HepG2 (cell line): ENCODE data around the gene TWF1. TPM values are rescaled to one million over a fixed set of nuclear protein-coding genes. Genes with fewer than 3 reads are reported as not detected.

Experiments
- ATAC-seq: fragments of 200-7000 bp; cut with Tn5 transposase; 3 replicates; pipeline ENCODE4 v1.9.1; 2020; ENCODE audit warnings: mild to moderate bottlenecking, moderate library complexity
- BruUV-seq: library from RNA; stranded (reverse); fragments of 400-500 nt; replicated peaks from 2 replicates; lab custom pipeline; 2021; lab: Mats Ljungman, UMichigan
- CTCF ChIA-PET: fragments of 300-600 bp; formaldehyde crosslinking; extraction: SDS; loops from one replicate; lab custom pipeline; 2021; ENCODE audit warnings: low total read pairs, inconsistent platforms, low intra/inter-chr PET ratio; lab: Yijun Ruan, JAX
- POLR2A ChIA-PET: fragments of 350-600 bp; sonication (Branson Sonifier 250); formaldehyde crosslinking; loops from one replicate; lab custom pipeline; 2020; ENCODE audit warnings: antibody characterized with exemption, inconsistent platforms; lab: Yijun Ruan, JAX
- DNase-seq: peaks from one replicate; pipeline ENCODE4 v3.0.0-alpha.2; 2015; ENCODE audit warnings: low spot score
- FAIRE-seq: peaks from 3 replicates; lab custom pipeline; 2011; peaks lifted over from hg19 to GRCh38; lab: Jason Lieb, UNC
- H2AFZ ChIP-seq: one replicate; pipeline ENCODE4 v1.6.1; 2011; ENCODE audit warnings: low read length, inconsistent platforms
- H3K27ac ChIP-seq: fragments of 300-600 bp; 3 replicates; pipeline ENCODE4 v1.8.0; 2011; ENCODE audit warnings: mixed run types, mild to moderate bottlenecking, mixed read lengths, low read length, inconsistent platforms; ENCODE audit not compliant: insufficient read depth; ENCODE audit errors: extremely low read length
- H3K27me3 ChIP-seq, 2 experiments: fragments of 200-600 bp in 1 of 2; 2 replicates in 1 of 2; 3 replicates in 1 of 2; pipeline versions ENCODE4 v1.6.0 to v1.8.0; 2011; ENCODE audit warnings: low read length in 2 of 2, mild to moderate bottlenecking in 2 of 2, moderate library complexity in 2 of 2, inconsistent platforms in 1 of 2; ENCODE audit not compliant: insufficient read depth in 2 of 2, control insufficient read depth in 1 of 2
- H3K36me3 ChIP-seq, 2 experiments: fragments of 200-600 bp in 1 of 2; replicated peaks in 1 of 2; 2 replicates in 1 of 2; 3 replicates in 1 of 2; pipeline versions ENCODE4 v1.5.1 to v1.8.0; 2011; ENCODE audit warnings: low read length in 2 of 2, inconsistent platforms in 1 of 2; ENCODE audit not compliant: insufficient read depth in 2 of 2, control insufficient read depth in 1 of 2
- H3K4me1 ChIP-seq: 2 replicates; pipeline ENCODE4 v1.5.1; 2012; ENCODE audit warnings: low read length, inconsistent platforms; ENCODE audit not compliant: insufficient read depth
- H3K4me2 ChIP-seq: 2 replicates; pipeline ENCODE4 v1.6.0; 2011; ENCODE audit warnings: low read depth, low read length, inconsistent platforms
- H3K4me3 ChIP-seq, 3 experiments: fragments of 200-600 bp in 1 of 3; sonication (generic), shearing (Covaris generic) in 1 of 3; replicated peaks in 1 of 3; 2 replicates each; pipeline ENCODE4 v1.5.1; 2011 to 2016; ENCODE audit warnings: low read length in 3 of 3, inconsistent platforms in 2 of 3, low read depth in 2 of 3, mild to moderate bottlenecking in 2 of 3, control low read depth in 1 of 3, mixed read lengths in 1 of 3; ENCODE audit not compliant: insufficient read depth in 1 of 3
- H3K79me2 ChIP-seq: one replicate; pipeline ENCODE4 v1.6.1; 2011; ENCODE audit warnings: low read length, inconsistent platforms; ENCODE audit not compliant: insufficient read depth
- H3K9ac ChIP-seq: 2 replicates; pipeline ENCODE4 v1.6.0; 2011; ENCODE audit warnings: mild to moderate bottlenecking, low read depth, low read length, inconsistent platforms; ENCODE audit not compliant: insufficient read depth
- H3K9me3 ChIP-seq: 2 replicates; pipeline ENCODE4 v1.5.1; 2012; ENCODE audit warnings: mild to moderate bottlenecking, low read length
- H4K20me1 ChIP-seq: 2 replicates; pipeline ENCODE4 v1.6.0; 2011; ENCODE audit warnings: inconsistent platforms, mild to moderate bottlenecking, low read length, moderate library complexity; ENCODE audit not compliant: insufficient read depth
- ARNT2 ChIP-seq: sonication (generic); formaldehyde crosslinking; IDR thresholded peaks from 2 replicates; pipeline ENCODE4 v1.8.0; 2022; ENCODE audit warnings: mild to moderate bottlenecking, low read depth, missing genetic modification reagents, moderate library complexity
- CCAR2 ChIP-seq: fragments of 200-400 bp; formaldehyde crosslinking; optimal IDR thresholded peaks from 2 replicates; pipeline ENCODE3; 2018; ENCODE audit warnings: low read depth, mild to moderate bottlenecking, low read length, moderate library complexity
- KMT2A ChIP-seq: sonication (generic); formaldehyde crosslinking; IDR thresholded peaks from 2 replicates; pipeline ENCODE4 v1.4.0; 2020; ENCODE audit warnings: missing genetic modification reagents
- MXD3 ChIP-seq: IDR thresholded peaks from 2 replicates; pipeline ENCODE4 v1.6.1; 2016; ENCODE audit warnings: mild to moderate bottlenecking, missing biosample characterization, missing genetic modification reagents
- NFATC3 ChIP-seq: sonication (generic); formaldehyde crosslinking; IDR thresholded peaks from 2 replicates; pipeline ENCODE4 v1.5.1; 2020; ENCODE audit warnings: mild to moderate bottlenecking, missing genetic modification reagents
- PAXIP1 ChIP-seq: sonication (generic); formaldehyde crosslinking; conservative IDR thresholded peaks from 2 replicates; pipeline ENCODE4 v1.4.0; 2020; ENCODE audit warnings: mild to moderate bottlenecking, missing genetic modification reagents, moderate library complexity
- PRDM15 ChIP-seq: sonication (generic); formaldehyde crosslinking; IDR thresholded peaks from 2 replicates; pipeline ENCODE4 v1.4.0; 2020; ENCODE audit warnings: missing genetic modification reagents
- RARA ChIP-seq: IDR thresholded peaks from 2 replicates; pipeline ENCODE4 v1.6.1; 2016; ENCODE audit warnings: missing genetic modification reagents, missing compliant biosample characterization
- SMC3 ChIP-seq: IDR thresholded peaks from 2 replicates; pipeline ENCODE4 v1.6.1; 2011; ENCODE audit warnings: low read length, improper control_type of control experiment
- SNAPC2 ChIP-seq: sonication (generic); formaldehyde crosslinking; IDR thresholded peaks from 2 replicates; pipeline ENCODE4 v1.8.1; 2022; ENCODE audit warnings: mild to moderate bottlenecking, missing genetic modification reagents
- TCF7 ChIP-seq: sonication (generic); IDR thresholded peaks from 2 replicates; pipeline ENCODE4 v1.6.1; 2016; ENCODE audit warnings: antibody characterized with exemption, low read depth
- ZFP1 ChIP-seq: IDR thresholded peaks from 2 replicates; pipeline ENCODE4 v1.6.1; 2016
- ZFX ChIP-seq: sonication (generic); formaldehyde crosslinking; IDR thresholded peaks from 2 replicates; pipeline ENCODE4 v1.4.0; 2020; ENCODE audit warnings: mild to moderate bottlenecking, low read depth, missing genetic modification reagents, moderate library complexity
- ZNF547 ChIP-seq: sonication (generic); formaldehyde crosslinking; IDR thresholded peaks from 2 replicates; pipeline ENCODE4 v1.5.1; 2020; ENCODE audit warnings: mild to moderate bottlenecking, missing genetic modification reagents
- WGBS: methylation state at CpG from one replicate; pipeline ENCODE4 v1.1.6; 2017; ENCODE audit warnings: low lambda C conversion rate; 5-methylcytosine and 5-hydroxymethylcytosine counted together
- in situ Hi-C: cut with HindIII; loops from 2 replicates; pipeline ENCODE4 v1.10.0; 2017; ENCODE audit warnings: low pct_unique_long_range_greater_than_20kb; ENCODE audit not compliant: extremely low pct_ligation_motif_present
- intact Hi-C: fragments of 100-400 bp; cut with micrococcal nuclease; formaldehyde crosslinking; loops from one replicate; pipeline ENCODE4 v1.10.0; 2022; ENCODE audit not compliant: unreplicated experiment
- polyA plus RNA-seq, 8 experiments: library from polyadenylated mRNA; depleted of rRNA in 3 of 8; stranded (reverse) in 7 of 8; unstranded in 1 of 8; fragments of >200 nt; fragmentation: Illumina TruSeq in 4 of 8; extraction: Trizol in 4 of 8; gene quantifications; 2 replicates each; pipeline versions ENCODE4 v1.2.1 to v1.2.3, GENCODE V29; 2011 to 2016; ENCODE audit warnings: low read depth in 4 of 8, missing spikeins in 1 of 8, mixed read lengths in 1 of 8; ENCODE audit not compliant: insufficient read depth in 1 of 8
- total RNA-seq, 5 experiments: library from RNA; depleted of rRNA; stranded (reverse); fragments of >200 nt; fragmentation: Illumina TruSeq; extraction: Trizol; gene quantifications; 2 replicates each; pipeline ENCODE4 v1.2.3, GENCODE V29; 2016; ENCODE audit warnings: low read depth in 1 of 5

The TWF1 gene
- total and polyA plus RNA-seq, 2 of the 13 experiments (the other 11 are each of a cell fraction or from before 2014, with no cell fraction given), result 32.3 to 85.5 TPM

GRCh38 chr12:43847425-43848225 is 41.5 kb upstream of the TWF1 start (continued):
- TF ChIP-seq PAXIP1 (CRISPR knock-in tag) (peak; percentile 40; the same call in 1 of the 2 replicates), TCF7 (peak; percentile 35; the same call in 1 of the 2 replicates), RARA (CRISPR knock-in tag) (0 out of 2 replicates have a peak, but pooled peaks have one; percentile 47)

GRCh38 chr12:43842259-43842658 is 36.1 kb upstream of the TWF1 start:
- CTCF ChIA-PET, result no interaction called here
- Histone ChIP-seq H3K4me3 (no peak overlapping the region), H2AFZ (no peak overlapping the region), H3K4me1 (peaks cover 35% of the 10 kb centered on the region), H3K9me3 (no peaks in the 10 kb centered on the region), H3K27ac (no peak overlapping the region), H3K4me2 (no peak overlapping the region), H4K20me1 (no peaks in the 10 kb centered on the region), H3K9ac (no peak overlapping the region), H3K79me2 (no peaks in the 10 kb centered on the region), H3K36me3 (no peaks in the 10 kb centered on the region), H3K27me3 (no peaks in the 10 kb centered on the region)
- WGBS, result 100% methylated on average over 1 of the region's 1 CpG
- DNase-seq (no peak), ATAC-seq (no peak), FAIRE-seq (no peak)
- in situ Hi-C loops, result no loop called here
- POLR2A ChIA-PET, result no interaction called here
- intact Hi-C loops, result no loop called here
- no TSS peak for BruUV-seq
- TF ChIP-seq SNAPC2 (CRISPR knock-in tag) (no peak), ZFP1 (CRISPR knock-in tag) (no peak), ZNF547 (CRISPR knock-in tag) (no peak), NFATC3 (CRISPR knock-in tag) (no peak), MXD3 (no peak), ARNT2 (CRISPR knock-in tag) (no peak), SMC3 (no peak), KMT2A (CRISPR knock-in tag) (no peak), ZFX (CRISPR knock-in tag) (no peak), CCAR2 (no peak), PRDM15 (CRISPR knock-in tag) (no peak)
